Activated naive CD8-positive, alpha-beta T cell (primary cell): ENCODE measurements around the gene TAGLN2.

Experiments used
- H3K27ac Mint-ChIP-seq: one replicate; pipeline ENCODE4 v1.8.0; 2021; ENCODE audit warnings: mixed read lengths
- H3K27me3 Mint-ChIP-seq: one replicate; pipeline ENCODE4 v1.8.0; 2021; ENCODE audit warnings: mixed read lengths
- H3K36me3 Mint-ChIP-seq: one replicate; pipeline ENCODE4 v1.8.0; 2021; ENCODE audit warnings: mixed read lengths
- H3K4me1 Mint-ChIP-seq: one replicate; pipeline ENCODE4 v1.8.0; 2021; ENCODE audit warnings: low read depth, mixed read lengths
- H3K4me3 Mint-ChIP-seq: one replicate; pipeline ENCODE4 v1.8.0; 2021; ENCODE audit warnings: mild to moderate bottlenecking, mixed read lengths
- H3K9me3 Mint-ChIP-seq: one replicate; pipeline ENCODE4 v1.8.0; 2021; ENCODE audit warnings: low read depth, mixed read lengths

Gene TAGLN2

DNA sequence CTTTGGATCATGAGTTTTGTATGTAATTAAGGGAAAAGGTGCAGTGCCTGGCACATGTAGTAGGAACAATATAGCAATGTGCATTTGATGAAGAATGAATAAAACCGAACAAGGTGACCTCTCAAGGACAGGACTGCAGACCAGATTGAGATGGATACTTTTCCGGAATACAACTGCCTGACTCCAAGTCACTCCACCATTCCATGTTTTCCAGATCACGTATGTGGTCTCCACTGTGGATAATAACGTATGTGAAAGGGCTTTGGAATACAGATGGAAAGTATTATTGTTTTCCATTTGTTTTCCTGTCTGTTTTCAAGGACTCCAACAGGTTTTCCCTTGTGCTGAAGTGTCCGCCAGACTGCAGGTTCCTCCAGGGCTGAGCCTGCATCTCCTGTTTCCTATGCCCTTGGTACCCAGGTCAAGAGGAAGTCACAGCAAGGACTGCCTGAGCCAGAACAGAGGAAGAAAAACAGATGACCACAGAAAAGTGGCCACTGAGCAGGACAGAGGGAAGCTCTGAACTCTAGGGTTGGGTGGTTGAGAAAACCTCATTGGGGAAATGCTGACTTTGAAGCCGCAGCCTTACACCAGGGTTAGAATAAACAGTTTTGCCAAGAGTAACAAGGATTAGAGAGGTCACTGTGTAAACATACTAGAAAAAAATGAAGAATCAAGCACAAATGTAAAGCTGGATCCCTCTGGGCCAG, 29.3 kb downstream of the TAGLN2 start:
- H3K36me3 Mint-ChIP-seq: no peaks in the 10 kb centered on the region
- H3K27me3 Mint-ChIP-seq: no peaks in the 10 kb centered on the region
- no peak overlapping the region for H3K4me3 Mint-ChIP-seq
- H3K4me1 Mint-ChIP-seq: peaks cover 5% of the 10 kb centered on the region
- H3K27ac Mint-ChIP-seq: no peak overlapping the region
- H3K9me3 Mint-ChIP-seq: no peaks in the 10 kb centered on the region

DNA sequence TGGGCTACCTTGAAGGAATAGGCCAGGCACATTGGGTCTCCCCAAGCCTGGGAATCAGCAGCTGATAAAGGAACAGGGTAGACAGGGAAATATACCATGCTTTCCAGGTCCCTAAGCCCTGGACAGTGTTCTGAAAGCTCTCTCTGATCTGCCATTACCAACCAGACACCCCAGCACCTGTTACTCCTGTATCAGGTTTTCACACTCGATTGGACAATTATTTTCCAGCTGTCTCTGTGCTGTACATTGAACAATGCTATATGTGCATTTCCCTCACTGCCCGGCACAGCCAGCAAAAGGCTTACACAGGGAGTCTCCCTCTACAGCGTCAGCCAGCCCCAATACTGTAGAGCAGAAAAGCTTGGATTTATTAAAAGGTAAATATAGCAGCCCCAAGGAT, 30.0 kb downstream of the TAGLN2 start:
- Mint-ChIP-seq H3K4me1 (peaks cover 5% of the 10 kb centered on the region), H3K36me3 (no peaks in the 10 kb centered on the region), H3K27ac (no peak overlapping the region), H3K9me3 (no peaks in the 10 kb centered on the region), H3K4me3 (no peak overlapping the region), H3K27me3 (no peaks in the 10 kb centered on the region)

DNA sequence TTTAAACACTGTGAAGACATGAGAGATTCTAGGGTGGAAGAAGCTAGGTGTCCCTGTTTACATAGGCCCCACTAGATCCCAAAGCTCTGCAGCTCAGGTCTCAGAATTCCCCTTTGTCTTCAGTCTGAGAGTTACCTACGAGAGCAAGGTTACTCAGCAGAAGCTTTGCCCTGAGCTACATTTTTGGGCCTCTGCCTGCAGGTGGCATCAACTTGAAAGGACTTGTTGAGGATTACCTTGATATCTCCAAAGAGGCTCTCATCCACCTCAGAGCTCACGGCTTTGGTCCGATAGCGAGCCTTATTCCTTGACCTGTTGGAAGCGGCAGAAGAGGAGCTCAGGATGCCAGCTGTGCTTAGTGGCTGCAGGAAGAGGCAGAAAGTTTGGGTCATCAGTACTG, 32.4 kb downstream of the TAGLN2 start:
- H3K4me3 Mint-ChIP-seq: no peak overlapping the region
- no peak overlapping the region for H3K27ac Mint-ChIP-seq
- no peaks in the 10 kb centered on the region for H3K36me3 Mint-ChIP-seq
- no peaks in the 10 kb centered on the region for H3K27me3 Mint-ChIP-seq
- no peaks in the 10 kb centered on the region for H3K9me3 Mint-ChIP-seq
- peaks cover 8% of the 10 kb centered on the region for H3K4me1 Mint-ChIP-seq

DNA sequence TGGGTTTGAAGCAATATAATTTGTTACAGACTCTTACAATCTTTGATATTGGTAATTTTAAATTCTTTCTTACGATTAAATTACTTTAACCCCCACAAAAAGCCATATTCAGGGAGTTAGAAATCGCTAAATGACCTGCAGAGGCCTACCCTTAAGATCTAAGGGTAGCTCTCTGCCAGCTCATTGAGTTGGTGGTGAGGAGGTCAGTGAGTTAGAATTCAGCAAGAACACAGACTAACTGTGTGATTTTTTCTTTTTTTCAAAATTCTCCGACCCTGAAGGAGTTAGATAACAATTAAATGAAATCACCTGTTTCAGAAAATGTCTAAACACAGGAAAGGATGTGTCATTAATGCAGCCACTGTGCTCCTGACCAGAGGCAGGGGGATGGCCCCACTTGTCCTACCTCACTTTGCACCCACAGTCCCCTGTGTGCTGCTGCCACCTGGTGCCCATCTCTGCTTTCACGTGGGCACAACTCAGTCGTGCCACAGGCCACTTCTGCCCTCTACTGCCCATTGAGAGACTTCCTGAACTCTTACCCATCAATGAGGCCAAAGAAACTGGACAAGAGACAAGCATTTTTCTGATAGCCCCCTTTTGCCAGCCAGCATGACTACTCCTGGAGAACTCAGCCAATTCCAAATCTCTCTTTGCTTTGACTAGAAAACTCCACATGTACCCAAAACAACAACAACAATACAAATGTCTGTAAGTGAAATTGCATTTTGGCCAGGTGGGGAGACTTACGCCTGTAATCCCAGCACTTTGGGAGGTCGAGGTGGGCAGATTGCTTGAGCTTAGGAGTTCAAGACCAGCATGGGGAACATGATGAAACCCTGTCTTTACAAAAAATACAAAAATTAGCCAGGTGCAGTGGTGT, 33.8 kb downstream of the TAGLN2 start:
- H3K27me3 Mint-ChIP-seq: no peaks in the 10 kb centered on the region
- H3K4me3 Mint-ChIP-seq: no peak overlapping the region
- H3K27ac Mint-ChIP-seq: peak overlapping the region; percentile 16
- H3K4me1 Mint-ChIP-seq: peaks cover 8% of the 10 kb centered on the region
- no peaks in the 10 kb centered on the region for H3K9me3 Mint-ChIP-seq
- H3K36me3 Mint-ChIP-seq: no peaks in the 10 kb centered on the region

DNA sequence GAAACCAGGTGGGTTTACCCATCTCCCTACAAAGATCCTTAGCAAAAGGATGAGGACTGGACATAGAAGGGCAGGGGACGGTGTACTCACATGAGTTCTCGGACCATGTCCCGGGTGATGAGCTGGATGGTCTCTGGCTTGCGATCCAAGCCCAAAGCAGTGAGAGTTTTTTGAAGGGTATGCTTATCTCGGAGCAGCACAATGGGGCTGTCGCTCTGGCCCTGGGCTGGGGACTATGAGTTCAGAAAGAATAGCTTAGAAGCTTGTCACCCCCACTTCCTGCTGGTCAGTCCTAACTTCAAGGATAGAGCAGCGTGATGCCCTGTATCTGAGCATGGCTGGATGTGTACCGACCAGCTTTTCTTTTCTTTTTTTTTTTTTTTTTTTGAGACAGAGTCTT, 34.9 kb downstream of the TAGLN2 start:
- Mint-ChIP-seq H3K27me3 (no peaks in the 10 kb centered on the region), H3K9me3 (no peaks in the 10 kb centered on the region), H3K27ac (no peak overlapping the region), H3K4me1 (peaks cover 8% of the 10 kb centered on the region), H3K4me3 (no peak overlapping the region), H3K36me3 (no peaks in the 10 kb centered on the region)

DNA sequence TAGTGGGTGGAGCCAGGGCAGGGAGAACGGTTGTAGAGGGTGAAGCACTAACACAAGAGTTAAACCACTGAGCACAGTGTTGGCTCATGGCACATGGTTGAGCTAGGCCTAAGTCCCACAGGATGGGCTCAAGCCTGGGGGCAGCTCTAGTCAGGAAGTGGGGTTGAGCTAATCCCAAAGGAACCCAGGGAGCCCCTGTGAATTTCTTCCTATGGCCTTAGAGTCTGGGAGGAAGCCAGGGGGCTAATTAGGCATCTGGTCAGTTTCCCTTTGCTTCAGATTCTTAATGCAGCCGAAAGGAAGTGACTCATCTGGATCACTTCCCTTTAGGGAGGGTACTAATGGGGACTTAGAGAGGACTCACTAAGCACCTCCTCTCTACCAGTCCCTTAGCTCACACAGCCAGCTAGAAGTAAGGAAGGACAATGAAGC, 35.5 kb downstream of the TAGLN2 start:
- H3K27ac Mint-ChIP-seq: peak overlapping the region; percentile 5

DNA sequence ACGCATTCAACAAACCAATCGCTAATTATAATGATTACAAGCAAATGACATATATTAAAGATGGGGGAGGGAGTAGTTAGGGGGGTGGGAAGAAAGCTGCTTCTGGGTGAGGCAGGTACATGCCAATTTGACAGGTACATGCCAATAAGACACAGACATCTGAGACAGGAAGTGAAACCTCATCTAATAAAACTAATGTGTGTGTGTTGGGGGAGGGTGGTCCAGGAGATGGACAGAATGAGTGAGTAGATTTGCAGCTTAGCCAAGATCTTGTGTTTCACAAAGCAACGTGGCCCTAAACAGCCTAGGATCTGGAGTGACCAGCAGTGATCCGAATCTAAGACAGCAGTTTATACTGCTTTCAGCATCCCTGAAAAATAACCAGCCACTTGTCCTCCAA, 36.1 kb downstream of the TAGLN2 start:
- H3K27ac Mint-ChIP-seq: no peak overlapping the region
- H3K27me3 Mint-ChIP-seq: no peaks in the 10 kb centered on the region
- H3K4me1 Mint-ChIP-seq: peaks cover 8% of the 10 kb centered on the region
- H3K4me3 Mint-ChIP-seq: no peak overlapping the region
- no peaks in the 10 kb centered on the region for H3K9me3 Mint-ChIP-seq
- H3K36me3 Mint-ChIP-seq: no peaks in the 10 kb centered on the region

More for the DNA sequence above, 35.5 kb downstream of the TAGLN2 start:
- H3K4me1 Mint-ChIP-seq: peaks cover 8% of the 10 kb centered on the region
- H3K9me3 Mint-ChIP-seq: no peaks in the 10 kb centered on the region
- no peaks in the 10 kb centered on the region for H3K36me3 Mint-ChIP-seq
- H3K27me3 Mint-ChIP-seq: no peaks in the 10 kb centered on the region
- H3K4me3 Mint-ChIP-seq: no peak overlapping the region

DNA sequence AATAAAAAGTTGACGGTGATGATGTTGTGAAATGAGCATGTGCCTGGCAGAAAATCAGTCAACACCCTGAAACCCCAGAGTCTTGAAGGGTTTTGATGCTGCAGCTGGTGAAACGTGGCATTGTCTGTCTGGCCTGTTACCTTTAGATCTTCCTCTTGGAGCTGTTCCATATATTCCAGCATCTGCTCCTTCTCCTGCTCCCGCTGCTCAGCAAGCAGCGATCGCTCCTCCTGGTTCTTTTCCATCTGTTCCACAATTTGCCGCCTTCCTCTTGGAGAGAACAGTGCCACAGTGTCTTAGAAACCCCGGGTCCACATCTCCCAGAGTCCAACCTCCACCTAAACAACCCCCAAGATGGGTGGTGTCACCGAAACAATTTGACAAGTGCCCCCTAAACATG, 41.0 kb downstream of the TAGLN2 start:
- Mint-ChIP-seq H3K27me3 (no peaks in the 10 kb centered on the region), H3K27ac (no peak overlapping the region), H3K9me3 (no peaks in the 10 kb centered on the region), H3K36me3 (no peaks in the 10 kb centered on the region), H3K4me3 (no peak overlapping the region), H3K4me1 (no peaks in the 10 kb centered on the region)

DNA sequence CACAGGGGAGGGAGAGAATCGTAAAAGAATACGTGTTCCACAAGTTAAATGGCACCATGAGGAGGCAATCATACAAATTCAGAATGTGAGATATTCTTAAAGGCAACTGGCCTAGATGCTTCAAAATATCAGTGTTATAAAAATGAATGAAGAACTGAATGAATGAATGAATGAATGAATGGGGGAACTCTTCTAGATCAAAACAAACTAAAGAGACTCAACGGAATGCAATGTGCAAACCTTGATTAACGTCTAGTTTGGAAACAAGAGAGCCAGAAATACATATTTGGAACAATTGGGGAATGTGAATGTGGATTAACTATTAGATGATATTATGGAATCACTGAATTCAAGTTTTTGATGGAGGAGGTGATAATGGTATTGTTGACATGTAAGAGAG, 42.2 kb downstream of the TAGLN2 start:
- Mint-ChIP-seq H3K4me1 (no peaks in the 10 kb centered on the region), H3K27me3 (no peaks in the 10 kb centered on the region), H3K27ac (no peak overlapping the region), H3K4me3 (no peak overlapping the region), H3K9me3 (no peaks in the 10 kb centered on the region), H3K36me3 (no peaks in the 10 kb centered on the region)

DNA sequence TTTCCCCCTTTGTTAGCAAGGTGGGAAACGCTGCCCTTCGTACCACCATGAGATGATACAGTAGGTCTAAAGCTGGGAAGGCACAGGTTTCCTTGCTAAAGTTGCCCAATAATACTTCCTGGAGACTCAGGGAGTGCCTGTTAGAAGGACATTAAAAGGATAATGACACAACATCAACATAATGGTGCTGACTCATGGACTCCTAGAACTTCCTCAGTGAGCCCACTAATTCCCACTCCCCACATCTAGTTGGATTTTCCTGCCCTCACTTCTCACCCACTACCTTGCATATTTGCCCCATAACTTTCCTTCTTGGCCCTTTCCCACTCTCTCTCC, 42.8 kb downstream of the TAGLN2 start:
- Mint-ChIP-seq H3K9me3 (no peaks in the 10 kb centered on the region), H3K4me1 (no peaks in the 10 kb centered on the region), H3K27ac (no peak overlapping the region), H3K36me3 (no peaks in the 10 kb centered on the region), H3K27me3 (no peaks in the 10 kb centered on the region), H3K4me3 (no peak overlapping the region)

DNA sequence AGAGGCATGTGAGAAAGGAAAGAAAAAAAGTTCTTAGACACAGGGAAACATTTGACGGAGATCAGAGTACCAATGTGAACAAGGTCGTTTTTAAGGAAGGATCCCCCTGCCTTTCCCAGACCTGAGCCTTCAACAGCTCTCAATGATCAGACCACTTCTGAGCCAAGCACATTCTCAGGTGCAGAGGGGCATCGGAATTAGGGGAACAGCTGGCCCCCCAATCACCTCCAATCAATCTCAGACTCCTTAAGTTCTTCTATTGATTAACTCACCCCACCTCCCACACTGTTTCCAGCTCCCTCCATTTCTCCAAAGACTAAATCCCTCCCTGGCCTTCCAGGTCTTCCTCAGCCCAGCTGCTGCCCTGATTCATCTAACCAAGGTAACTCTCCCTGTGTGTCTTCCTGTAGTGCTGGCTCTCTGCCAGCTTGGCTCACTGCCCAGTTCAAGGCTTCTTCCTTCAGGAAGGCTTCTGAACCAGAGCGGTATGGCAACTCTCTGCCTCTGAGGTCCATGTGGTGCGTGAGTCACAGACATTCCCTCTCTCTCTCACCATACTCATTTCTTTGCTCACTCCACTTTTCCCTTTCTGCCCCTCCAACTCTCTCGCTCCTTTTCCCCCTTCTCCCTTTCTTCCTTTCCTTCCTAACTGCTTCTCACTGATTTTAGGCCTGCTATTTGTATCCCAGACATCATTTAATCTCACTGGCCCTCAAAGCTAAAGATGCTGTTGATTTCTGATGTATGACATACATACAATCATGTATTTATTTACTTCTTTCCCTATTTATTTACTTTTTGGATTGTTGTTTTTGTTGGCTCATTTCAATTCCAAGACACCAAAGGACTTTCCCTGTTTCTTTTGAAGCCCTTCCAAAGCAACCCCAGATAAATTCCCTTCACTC, 43.4 kb downstream of the TAGLN2 start:
- Mint-ChIP-seq H3K27me3 (no peaks in the 10 kb centered on the region), H3K4me1 (no peaks in the 10 kb centered on the region), H3K4me3 (no peak overlapping the region), H3K36me3 (no peaks in the 10 kb centered on the region), H3K27ac (no peak overlapping the region), H3K9me3 (no peaks in the 10 kb centered on the region)

DNA sequence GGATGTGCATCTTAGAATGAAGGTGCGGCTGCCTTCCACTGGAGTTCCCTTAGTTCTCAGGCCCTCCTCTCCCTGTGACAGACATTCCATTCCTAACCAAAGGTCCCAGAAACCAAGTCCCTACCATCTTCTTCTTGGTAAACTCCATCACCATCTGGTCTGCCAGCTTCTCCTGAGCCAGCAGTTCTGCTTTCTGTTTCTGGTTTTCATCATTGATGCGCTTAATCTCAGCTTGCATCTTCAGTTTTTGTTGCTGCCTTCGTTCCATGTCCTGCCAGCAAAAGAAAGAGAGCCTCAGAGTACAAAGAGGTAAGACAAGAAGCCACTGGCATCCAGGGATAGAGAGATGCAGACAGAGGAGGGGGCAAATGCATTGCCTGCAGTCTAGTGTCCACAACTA, 44.9 kb downstream of the TAGLN2 start:
- H3K36me3 Mint-ChIP-seq: no peaks in the 10 kb centered on the region
- no peaks in the 10 kb centered on the region for H3K9me3 Mint-ChIP-seq
- no peak overlapping the region for H3K27ac Mint-ChIP-seq
- no peaks in the 10 kb centered on the region for H3K27me3 Mint-ChIP-seq
- H3K4me1 Mint-ChIP-seq: no peaks in the 10 kb centered on the region
- no peak overlapping the region for H3K4me3 Mint-ChIP-seq

DNA sequence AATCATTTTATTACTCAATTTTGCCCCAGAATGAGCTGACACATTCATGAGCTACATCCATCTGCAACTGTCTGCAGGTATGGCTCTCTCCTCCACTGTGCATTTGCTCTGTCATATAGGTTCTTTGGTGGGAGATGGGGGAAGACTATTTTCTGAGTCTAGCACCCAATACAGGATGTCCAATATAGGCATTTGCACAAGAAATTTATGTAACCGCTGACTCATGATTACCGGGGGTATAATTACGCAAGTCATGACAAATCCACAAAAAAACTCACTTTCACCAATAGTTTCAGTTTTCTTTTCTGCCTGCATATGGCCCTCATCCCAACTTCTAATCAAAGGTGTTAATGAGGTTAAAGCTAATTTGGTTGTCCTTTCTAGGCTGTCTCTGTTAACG, 45.3 kb downstream of the TAGLN2 start:
- H3K9me3 Mint-ChIP-seq: no peaks in the 10 kb centered on the region

DNA sequence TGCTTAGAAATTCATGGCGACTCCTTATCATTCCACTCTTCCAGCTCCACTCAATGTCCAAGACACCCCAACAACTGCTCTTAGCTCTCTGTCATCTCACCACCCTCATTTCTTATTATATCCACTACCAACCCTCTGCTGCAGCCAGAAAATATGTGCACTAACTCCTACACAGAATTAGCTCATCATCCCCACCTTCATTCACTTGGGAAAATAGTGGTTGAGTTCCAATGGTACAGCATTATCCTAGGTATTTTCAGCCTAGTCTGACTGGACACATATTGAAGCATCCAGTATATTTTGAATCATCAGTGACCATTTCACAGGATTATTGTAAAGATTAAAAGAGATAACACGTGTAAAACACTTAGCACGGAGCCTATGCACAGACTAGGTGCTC, 46.2 kb downstream of the TAGLN2 start:
- no peak overlapping the region for H3K27ac Mint-ChIP-seq

More for the DNA sequence above, 45.3 kb downstream of the TAGLN2 start:
- H3K27ac Mint-ChIP-seq: no peak overlapping the region
- no peaks in the 10 kb centered on the region for H3K27me3 Mint-ChIP-seq
- H3K4me3 Mint-ChIP-seq: no peak overlapping the region
- H3K4me1 Mint-ChIP-seq: no peaks in the 10 kb centered on the region
- no peaks in the 10 kb centered on the region for H3K36me3 Mint-ChIP-seq

More for the DNA sequence above, 46.2 kb downstream of the TAGLN2 start:
- H3K36me3 Mint-ChIP-seq: no peaks in the 10 kb centered on the region
- H3K9me3 Mint-ChIP-seq: no peaks in the 10 kb centered on the region
- H3K4me1 Mint-ChIP-seq: no peaks in the 10 kb centered on the region
- H3K4me3 Mint-ChIP-seq: no peak overlapping the region
- H3K27me3 Mint-ChIP-seq: peaks cover 3% of the 10 kb centered on the region
